ENCODE measurements around the gene SH3GL1. TPM values are rescaled to one million over a fixed set of nuclear protein-coding genes. Genes with fewer than 3 reads are reported as not detected.

SH3GL1 gene
- total and polyA plus RNA-seq, 2 experiments from 2014 or later, result 73.1 to 89.5 TPM

- H3K4me3 Mint-ChIP-seq, result no peak overlapping the region
Measured at GRCh38 chr19:4365341-4365740, 35.0 kb downstream of the SH3GL1 start.

GRCh38 chr19:4363571-4364304 is 36.6 kb downstream of the SH3GL1 start:
- Histone ChIP-seq H4K20me1 (replicated peaks; ENCODE audit: insufficient read depth) (peaks cover 4% of the 10 kb centered on the region; the same call in 1 of the 2 replicates), H3K36me3 (ENCODE audit: insufficient read depth) (no peaks in the 10 kb centered on the region)
- no peak overlapping the region for H3K27ac Mint-ChIP-seq

More at GRCh38 chr19:4365341-4365740, 35.0 kb downstream of the SH3GL1 start:
- H3K9me2 ChIP-seq (ENCODE audit: insufficient read depth), result no peaks in the 10 kb centered on the region
- H3K4me1 ChIP-seq (ENCODE audit: insufficient read depth), result peaks cover 10% of the 10 kb centered on the region
- peaks cover 15% of the 10 kb centered on the region for H3K36me3 Mint-ChIP-seq (ENCODE audit: low read depth)
- H3K4me1 Mint-ChIP-seq, result peaks cover 22% of the 10 kb centered on the region
- no peak overlapping the region for H3K4me3 ChIP-seq
- ATAC-seq (no peak), DNase-seq (ENCODE audit: low spot score) (no peak)
- H4K20me1 ChIP-seq (replicated peaks; ENCODE audit: insufficient read depth), result peaks cover 11% of the 10 kb centered on the region; the same call in 1 of the 2 replicates
- peaks cover 11% of the 10 kb centered on the region; the same call in 1 of the 2 replicates for H3K79me2 ChIP-seq (replicated peaks; ENCODE audit: insufficient read depth)
- H3K36me3 ChIP-seq (ENCODE audit: insufficient read depth), result no peaks in the 10 kb centered on the region
- no peak overlapping the region for H3K4me2 ChIP-seq
- H3K27me3 ChIP-seq (ENCODE audit: insufficient read depth), result no peaks in the 10 kb centered on the region
- no peak overlapping the region for H2AFZ ChIP-seq
- H3K9me3 Mint-ChIP-seq, result no peaks in the 10 kb centered on the region
- TF ChIP-seq NANOG (IDR thresholded peaks at IDR 0.05; ENCODE audit: borderline replicate concordance) (no peak), POLR2AphosphoS5 (IDR thresholded peaks at IDR 0.05; ENCODE audit: low read depth) (0 out of 2 replicates have a peak, but pooled peaks have one; percentile 25)
- peaks cover 22% of the 10 kb centered on the region for H3F3A ChIP-seq (replicated peaks; ENCODE audit: low read depth)
- H3K27ac Mint-ChIP-seq, result no peak overlapping the region
- peaks cover 37% of the 10 kb centered on the region for H3K27me3 Mint-ChIP-seq (ENCODE audit: insufficient read depth, low read depth, poor library complexity)
- H3K27ac ChIP-seq (ENCODE audit: low read depth), result no peak overlapping the region

More at GRCh38 chr19:4363571-4364304, 36.6 kb downstream of the SH3GL1 start:
- Histone ChIP-seq H3K79me2 (replicated peaks; ENCODE audit: insufficient read depth) (peaks cover 11% of the 10 kb centered on the region; the same call in 1 of the 2 replicates), H3K27me3 (ENCODE audit: insufficient read depth) (no peaks in the 10 kb centered on the region), H2AFZ (no peak overlapping the region), H3F3A (replicated peaks; ENCODE audit: low read depth) (peaks cover 26% of the 10 kb centered on the region), H3K9me2 (ENCODE audit: insufficient read depth) (no peaks in the 10 kb centered on the region), H3K27ac (ENCODE audit: low read depth) (no peak overlapping the region), H3K4me2 (no peak overlapping the region), H3K4me3 (no peak overlapping the region), H3K4me1 (ENCODE audit: insufficient read depth) (no peaks in the 10 kb centered on the region; the same call in 1 of the 2 replicates)
- ATAC-seq, result no peak
- Mint-ChIP-seq H3K36me3 (ENCODE audit: low read depth) (peaks cover 20% of the 10 kb centered on the region), H3K9me3 (no peaks in the 10 kb centered on the region), H3K4me3 (no peak overlapping the region), H3K4me1 (peaks cover 14% of the 10 kb centered on the region), H3K27me3 (ENCODE audit: insufficient read depth, low read depth, poor library complexity) (peaks cover 32% of the 10 kb centered on the region)
- no peak for DNase-seq (ENCODE audit: low spot score)
- peak; percentile 52; the same call in 1 of the 2 replicates for TF ChIP-seq POLR2AphosphoS5 (IDR thresholded peaks at IDR 0.05; ENCODE audit: low read depth)
- no peak for TF ChIP-seq EZH2 (IDR thresholded peaks at IDR 0.05; ENCODE audit: low read depth, unreplicated experiment)
- TF ChIP-seq REST (IDR thresholded peaks at IDR 0.05; ENCODE audit: unreplicated experiment), result no peak
- TF ChIP-seq CTCF (conservative IDR thresholded peaks at IDR 0.05; ENCODE audit: low read depth in 2 of 2), result no peak
